ENCODE results near the gene MAD1L1. TPM values are rescaled to one million over a fixed set of nuclear protein-coding genes. Genes with fewer than 3 reads are reported as not detected.

MAD1L1 gene
- total and polyA plus RNA-seq, 2 of the 8 experiments (the other 6 are each of a cell fraction or from before 2014, with no cell fraction given), result 40.4 to 44.6 TPM

GRCh38 chr7:2280424-2280823, 47.7 kb upstream of the MAD1L1 start:
- DNase-seq (ENCODE audit: low read depth in 1 of 2, low spot score in 2 of 2) (no peak), FAIRE-seq (no peak)
- no peak overlapping the region for H3K4ac ChIP-seq (replicated peaks; ENCODE audit: insufficient read length, low read depth, low read length)
- no peak overlapping the region for H2BK5ac ChIP-seq (ENCODE audit: low read depth, low read length)
- no peaks in the 10 kb centered on the region for H3K23me2 ChIP-seq (ENCODE audit: low read depth, low read length)
- H2BK15ac ChIP-seq (ENCODE audit: low read length), result no peak overlapping the region
- no peak overlapping the region for H3K9ac ChIP-seq (replicated peaks in 1 of 4; ENCODE audit: extremely low read depth in 1 of 4, low read depth in 3 of 4, low read length in 3 of 4)
- H2AFZ ChIP-seq (ENCODE audit: low read length), result no peak overlapping the region
- H3K18ac ChIP-seq (ENCODE audit: extremely low read depth, low read length), result no peak overlapping the region
- no peak overlapping the region for H3K4me2 ChIP-seq (ENCODE audit: insufficient read depth in 1 of 2, low read depth in 2 of 2, low read length in 2 of 2)
- H3K27me3 ChIP-seq (replicated peaks in 1 of 4; ENCODE audit: control insufficient read depth in 3 of 4, extremely low read depth in 1 of 4, insufficient read depth in 3 of 4, low read length in 3 of 4), result no peaks in the 10 kb centered on the region
- H2BK12ac ChIP-seq (ENCODE audit: low read depth, low read length), result no peak overlapping the region
- ChIA-PET CTCF (ENCODE audit: partially characterized antibody) (interaction anchor here (0.6 kb wide), 1 partner anchor 515 kb away, joined by 4 read pairs; no protein-coding TSS in a partner anchor), POLR2A (ENCODE audit: partially characterized antibody) (interaction anchor here (0.6 to 1.8 kb wide), 5 partner anchors 21 to 785 kb away, joined by 3 to 8 read pairs (median 3); no protein-coding TSS in a partner anchor)
- H3K9me3 ChIP-seq (ENCODE audit: insufficient read depth in 2 of 2, low read depth in 1 of 2, low read length in 1 of 2), result no peaks in the 10 kb centered on the region
- peaks cover 0 to 15% of the 10 kb centered on the region in 2 experiments; a peak in 1 of 4 replicates for H3K79me2 ChIP-seq (ENCODE audit: control insufficient read depth in 1 of 2, insufficient read depth in 2 of 2, low read length in 2 of 2)
- H3K27ac ChIP-seq (ENCODE audit: low read depth, low read length), result no peak overlapping the region
- H3K4me1 ChIP-seq (replicated peaks in 1 of 4; ENCODE audit: control insufficient read depth in 3 of 4, insufficient read depth in 4 of 4, low read length in 3 of 4), result peaks cover 0 to 10% (median 2%) of the 10 kb centered on the region in 4 experiments; a peak in 4 of 7 replicates
- no peak overlapping the region for H2AK5ac ChIP-seq (ENCODE audit: low read depth, low read length)
- H4K5ac ChIP-seq (ENCODE audit: insufficient read length, low read depth, low read length), result no peak overlapping the region
- no peak overlapping the region for H4K8ac ChIP-seq (ENCODE audit: extremely low read depth, insufficient read depth, low read length)
- no peak overlapping the region for H4K91ac ChIP-seq (replicated peaks; ENCODE audit: insufficient read length, low read length)
- 96% methylated on average over 2 of the region's 2 CpGs; no CpG with 5 or more reads in 1 of the 2 experiments for WGBS, 2 experiments (ENCODE audit: extremely low coverage in 1 of 2, insufficient coverage in 1 of 2, insufficient read length in 1 of 2, insufficient replicate concordance in 2 of 2, low coverage in 1 of 2, low lambda C conversion rate in 2 of 2, missing lambda C conversion rate in 1 of 2)
- no peaks in the 10 kb centered on the region; the same call in 1 of the 2 replicates for H3K79me1 ChIP-seq (ENCODE audit: low read depth, low read length)
- no peak overlapping the region for H3K56ac ChIP-seq (replicated peaks; ENCODE audit: insufficient read length, low read depth, low read length)
- H3K36me3 ChIP-seq (ENCODE audit: control insufficient read depth in 2 of 4, insufficient read depth in 4 of 4, low read length in 3 of 4), result 0 out of 8 replicates have a peak, but pooled peaks cover 0 to 2% (median 0%) of the 10 kb centered on the region in 4 experiments
- H2BK20ac ChIP-seq (ENCODE audit: low read length), result no peak overlapping the region
- no peak overlapping the region for H3K23ac ChIP-seq (ENCODE audit: insufficient read length)
- no peak overlapping the region for H3K14ac ChIP-seq (ENCODE audit: insufficient read length)
- no peak overlapping the region for H2BK120ac ChIP-seq (replicated peaks; ENCODE audit: low read depth, low read length)
- peaks cover 0 to 7% of the 10 kb centered on the region in 2 experiments for H4K20me1 ChIP-seq (replicated peaks in 1 of 2; ENCODE audit: control insufficient read depth in 1 of 2, insufficient read depth in 2 of 2, low read length in 2 of 2)
- no peak overlapping the region for H3K4me3 ChIP-seq (ENCODE audit: extremely low read depth in 1 of 4, insufficient read depth in 2 of 4, low read depth in 3 of 4, low read length in 4 of 4)
- no peak for TF ChIP-seq NRF1 (IDR thresholded peaks at IDR 0.05; ENCODE audit: low read depth, low read length)
- TF ChIP-seq MAFK (IDR thresholded peaks at IDR 0.05; ENCODE audit: low read depth, low read length), result no peak
- no peak for TF ChIP-seq TAF7 (optimal IDR thresholded peaks at IDR 0.05; ENCODE audit: borderline replicate concordance, low read depth, low read length)
- no peak for TF ChIP-seq RNF2 (IDR thresholded peaks at IDR 0.05; ENCODE audit: borderline replicate concordance, low read depth, low read length, missing control alignments, poor library complexity, severe bottlenecking)
- no peak for TF ChIP-seq USF2 (IDR thresholded peaks at IDR 0.05; ENCODE audit: low read length)
- no peak for TF ChIP-seq HDAC2 (IDR thresholded peaks at IDR 0.05; ENCODE audit: borderline replicate concordance in 1 of 2, low read depth in 2 of 2, low read length in 2 of 2)
- no peak for TF ChIP-seq SIRT6 (IDR thresholded peaks at IDR 0.05; ENCODE audit: low read length)
- TF ChIP-seq TBP (IDR thresholded peaks at IDR 0.05; ENCODE audit: low read depth, low read length), result no peak
- TF ChIP-seq ATF3 (IDR thresholded peaks at IDR 0.05; ENCODE audit: insufficient read depth, low read depth, low read length), result no peak
- TF ChIP-seq SAP30 (IDR thresholded peaks at IDR 0.05; ENCODE audit: insufficient read depth, insufficient replicate concordance, low read length), result no peak
- no peak for TF ChIP-seq TAF1 (IDR thresholded peaks at IDR 0.05; ENCODE audit: low read depth, low read length)
